NCI-H1694 (cell line): Measurements from ENCODE around the gene IGIP.
A peak's percentile ranks its signal among the peaks of the same experiment; 100 is the strongest.

Source experiments
- DNase-seq: peaks from one replicate; lab custom pipeline; 2025; lab: John Stamatoyannopoulos, UW

Gene IGIP

GRCh38 chr5:140125637-140126036, at the start of gene IGIP:
IGIP (plus strand) TSS chr5:140125937; CDS start chr5:140128477, 2,540 bp downstream.
- no peak for DNase-seq

DNA sequence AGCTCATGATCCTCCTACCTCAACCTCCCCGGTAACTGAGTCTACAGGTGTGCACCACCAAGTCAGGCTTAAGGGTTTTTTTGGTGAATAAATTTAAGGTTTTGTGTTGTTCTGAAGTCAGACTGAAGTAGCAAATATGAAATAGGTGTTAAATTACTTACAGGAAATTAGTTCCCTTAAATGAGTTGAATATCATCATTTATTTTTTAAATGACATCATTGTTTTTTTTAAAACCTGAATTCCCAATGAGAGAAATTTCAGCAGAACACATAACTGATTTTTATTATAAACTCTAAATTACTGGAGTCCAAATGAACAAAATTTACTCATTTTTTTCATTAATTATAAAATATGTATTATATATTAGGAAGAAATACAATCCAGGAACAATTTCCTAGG, 49.6 kb upstream of the IGIP start:
- no peak for DNase-seq

DNA sequence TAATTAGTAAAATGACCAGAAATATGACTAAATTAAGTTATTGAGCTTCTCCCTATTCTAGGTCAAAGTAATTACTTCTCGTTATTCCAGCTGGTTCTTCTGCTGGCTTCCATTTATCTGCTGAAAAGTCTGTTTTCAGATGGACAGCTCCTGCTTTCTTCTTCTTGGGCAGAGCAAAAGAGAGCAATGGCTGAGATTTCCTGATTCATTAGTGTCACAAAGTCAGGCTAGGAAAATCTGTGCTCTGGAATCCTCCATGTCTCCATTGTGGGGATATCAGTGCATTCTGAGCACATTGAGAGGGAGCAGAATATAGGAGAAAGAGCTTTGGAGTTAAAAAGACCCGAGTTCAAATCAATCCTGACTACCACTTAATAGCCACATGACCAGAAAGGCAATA, 48.9 kb upstream of the IGIP start:
- no peak for DNase-seq

DNA sequence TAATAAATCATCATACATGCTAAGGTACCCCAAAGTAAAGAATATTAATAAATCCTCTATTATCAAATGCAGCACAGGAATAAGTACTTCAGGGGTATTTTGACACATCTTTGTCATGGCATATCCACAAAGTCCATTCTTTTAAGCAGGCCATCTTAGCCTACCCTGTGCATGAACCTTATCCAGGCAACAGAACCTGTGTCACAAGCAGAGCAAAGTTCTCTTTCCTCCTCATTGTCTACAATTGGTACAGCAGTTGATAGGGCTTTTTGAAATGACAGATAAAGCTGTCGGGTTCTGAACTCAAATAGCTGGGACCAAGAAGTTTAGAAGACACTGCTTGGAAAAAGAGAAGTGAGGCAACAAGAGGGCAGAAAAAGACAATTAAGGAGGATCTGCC, 42.6 kb upstream of the IGIP start:
- no peak for DNase-seq

DNA sequence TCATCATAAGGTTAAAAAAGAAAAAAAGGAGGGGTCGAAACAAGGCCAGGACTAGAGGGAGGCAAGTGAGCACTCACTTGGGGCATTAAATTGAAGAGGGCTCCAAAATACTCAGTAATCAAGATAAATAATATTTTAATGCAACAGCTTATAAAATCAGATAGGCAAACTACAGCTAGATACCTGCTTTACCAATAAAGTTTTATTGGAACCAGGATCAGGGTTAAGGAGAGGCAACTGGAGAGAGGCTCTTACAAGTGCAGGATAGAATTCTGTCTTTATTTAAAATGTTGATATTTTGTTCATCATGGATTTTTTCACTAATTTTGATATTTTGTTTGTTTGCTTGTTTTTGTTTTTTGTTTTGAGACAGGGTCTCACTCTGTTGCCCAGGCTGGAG, 42.1 kb upstream of the IGIP start:
- DNase-seq: no peak

- DNase-seq: no peak
Observed at GRCh38 chr5:140084541-140084940, 41.2 kb upstream of the IGIP start.

- no peak for DNase-seq
Observed at GRCh38 chr5:140090251-140090650, 35.5 kb upstream of the IGIP start.

GRCh38 chr5:140093179-140093578, 32.6 kb upstream of the IGIP start:
- DNase-seq: no peak

DNA sequence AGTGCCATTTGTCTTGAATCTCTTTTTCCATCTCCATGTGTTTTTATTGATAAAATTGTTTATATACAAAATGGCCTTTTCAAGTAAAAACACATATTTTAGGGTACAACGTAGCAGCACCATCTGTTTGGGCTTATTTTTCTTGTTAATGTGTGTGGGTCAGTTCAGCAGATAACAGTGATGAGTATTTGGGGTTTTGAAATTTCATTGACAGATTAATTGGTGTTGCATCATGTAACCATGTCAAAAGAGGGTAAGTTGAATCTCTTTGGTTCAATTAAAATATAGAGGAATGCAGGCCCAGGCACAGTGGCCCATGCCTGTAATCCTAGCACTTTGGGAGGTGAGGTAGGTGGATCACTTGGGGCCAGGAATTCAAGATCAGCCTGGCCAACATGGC, 31.9 kb upstream of the IGIP start:
- no peak for DNase-seq

DNA sequence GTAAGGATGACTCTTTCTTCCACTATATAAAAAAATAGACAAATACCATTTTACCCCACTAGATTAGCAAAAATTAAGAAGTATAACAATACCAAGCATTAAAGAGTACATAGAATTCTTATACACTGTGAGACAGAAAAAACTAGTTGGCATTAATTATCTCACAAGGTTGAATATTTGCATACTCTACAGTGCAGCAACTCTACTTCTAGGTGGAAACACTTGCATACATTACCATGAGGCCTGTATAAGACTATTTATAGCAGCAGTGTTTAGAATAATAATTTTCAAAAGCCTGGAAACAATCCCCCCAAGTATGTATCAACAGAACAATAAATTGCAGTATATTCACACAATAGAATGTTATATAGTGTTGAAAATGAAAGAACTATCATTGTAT, 30.8 kb upstream of the IGIP start:
- DNase-seq: no peak

DNA sequence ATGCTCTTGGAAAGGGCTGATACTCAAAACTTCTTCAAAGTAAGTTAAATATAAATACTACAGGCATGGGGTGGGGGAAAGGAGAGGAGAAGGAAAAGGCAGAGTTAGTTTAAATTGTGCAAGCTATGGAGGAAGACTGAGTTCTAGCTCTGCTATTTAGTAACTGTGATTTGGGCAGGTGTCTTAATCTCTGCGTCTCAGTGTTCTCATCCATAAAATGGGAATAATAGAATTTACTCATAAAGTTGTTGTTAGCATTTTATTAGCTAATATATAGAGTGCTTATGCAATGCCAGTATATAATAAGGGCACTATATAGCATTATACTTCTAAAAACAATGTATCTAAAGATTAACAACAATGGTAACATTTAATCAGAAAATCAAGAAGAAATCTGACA, 24.6 kb upstream of the IGIP start:
- no peak for DNase-seq

DNA sequence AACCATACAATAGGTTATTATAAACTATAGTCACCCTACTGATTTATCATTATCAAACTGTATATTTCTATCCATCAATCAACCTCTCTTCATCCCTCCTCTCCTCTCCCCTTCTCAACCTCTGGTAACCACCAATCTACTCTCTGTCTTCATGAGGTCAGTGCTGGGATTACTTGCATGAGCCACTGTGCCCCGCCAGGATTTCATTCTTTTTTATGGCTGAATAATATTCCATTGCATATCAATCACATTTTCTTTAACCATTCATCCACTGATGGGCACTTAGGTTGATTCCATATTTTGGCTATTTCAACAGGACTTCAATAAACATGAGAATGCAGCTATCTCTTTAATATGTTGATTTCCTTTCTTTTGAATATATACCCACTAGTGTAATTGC, 22.6 kb upstream of the IGIP start:
- no peak for DNase-seq

- DNase-seq: no peak
Observed at GRCh38 chr5:140104100-140104499, 21.6 kb upstream of the IGIP start.

- no peak for DNase-seq
Observed at GRCh38 chr5:140106101-140106500, 19.6 kb upstream of the IGIP start.

- DNase-seq: no peak
Observed at GRCh38 chr5:140106805-140107311, 18.9 kb upstream of the IGIP start.

GRCh38 chr5:140107312-140108092, 18.2 kb upstream of the IGIP start:
- DNase-seq: peak; percentile 54

DNA sequence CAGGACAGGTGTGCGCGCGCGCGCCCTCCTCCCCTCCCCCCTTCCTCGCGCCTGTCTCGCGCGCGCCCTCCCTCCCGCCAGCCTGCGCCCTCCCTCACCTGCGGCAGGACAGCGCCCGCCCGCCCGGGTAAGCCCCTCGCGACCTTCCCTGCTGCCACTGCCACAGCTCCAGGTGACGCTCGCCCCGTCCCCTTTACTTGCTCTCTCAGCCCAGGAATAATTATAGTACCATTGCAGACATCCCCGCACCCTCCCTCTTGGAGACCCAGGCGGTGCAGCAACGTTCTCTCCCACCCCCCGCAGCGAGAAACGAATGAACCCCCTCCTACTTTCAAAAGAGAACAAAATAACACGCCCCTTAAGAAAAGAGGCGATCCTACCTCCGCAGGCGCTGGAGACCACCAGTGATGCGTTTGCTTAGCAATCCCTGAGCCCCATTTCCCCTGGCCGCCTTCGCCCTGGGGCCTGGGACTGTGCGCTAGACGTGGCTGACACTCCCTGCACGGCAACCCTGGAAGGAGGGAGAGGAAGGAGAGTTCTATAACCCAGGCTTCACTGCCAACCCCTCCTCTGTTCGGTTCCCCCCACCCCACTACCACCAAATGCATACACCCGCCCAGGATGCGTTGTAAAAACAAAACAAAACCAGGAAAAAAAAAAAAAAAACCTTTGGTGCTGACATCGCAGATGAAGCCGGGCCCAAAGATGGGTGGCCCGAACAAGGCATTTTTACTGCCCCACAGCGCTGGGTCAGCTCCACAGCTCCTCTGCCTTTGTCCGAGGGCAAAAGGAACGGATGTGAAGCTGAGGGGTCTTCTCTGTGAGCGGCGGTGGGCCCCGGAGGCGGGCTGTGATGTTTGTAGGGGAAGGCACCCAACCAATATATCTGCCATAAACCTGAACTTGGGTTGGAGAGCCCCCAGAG, 17.4 kb upstream of the IGIP start:
- DNase-seq: no peak

- no peak for DNase-seq
Observed at GRCh38 chr5:140109018-140109758, 16.5 kb upstream of the IGIP start.

DNA sequence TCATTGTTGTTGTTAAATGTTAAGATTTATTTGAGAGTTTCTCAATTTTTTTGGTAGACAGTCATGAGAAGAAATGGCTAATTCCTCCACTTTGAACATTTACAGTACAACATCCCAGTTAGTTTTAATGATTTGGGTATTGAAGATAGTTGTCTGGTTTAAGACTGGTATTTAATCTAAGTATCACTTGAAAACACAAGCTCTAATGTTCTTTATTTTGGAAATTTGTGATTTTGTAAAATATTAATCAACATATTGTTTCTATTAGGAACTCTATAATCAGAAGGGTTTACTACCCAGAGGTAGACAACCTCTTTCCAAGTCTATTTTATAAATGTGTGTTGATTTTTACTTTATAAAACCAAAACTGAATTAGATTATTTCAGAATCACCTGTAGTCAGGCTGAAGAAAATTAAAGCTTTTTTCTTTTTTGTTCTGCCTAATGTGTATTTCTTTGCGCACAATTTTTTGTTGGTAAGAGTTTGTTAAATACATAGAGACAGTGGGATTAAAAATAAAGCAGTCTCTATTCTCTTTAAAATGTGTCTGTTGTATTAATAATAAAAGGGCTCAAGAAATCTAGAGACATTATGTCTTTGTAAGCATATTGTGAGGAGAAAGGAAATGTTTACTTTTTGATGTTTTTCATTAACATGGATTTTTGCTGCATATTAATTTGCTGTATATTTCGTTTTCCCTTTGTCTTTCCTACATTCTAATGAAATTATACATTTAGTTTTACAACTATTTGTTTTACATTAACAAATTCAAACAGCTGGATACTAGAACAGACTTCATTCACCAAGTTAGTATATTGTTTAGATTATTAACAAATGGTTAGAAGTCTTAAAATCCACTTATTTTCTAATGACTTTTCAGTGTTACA, 15.7 kb upstream of the IGIP start:
- DNase-seq: no peak

DNA sequence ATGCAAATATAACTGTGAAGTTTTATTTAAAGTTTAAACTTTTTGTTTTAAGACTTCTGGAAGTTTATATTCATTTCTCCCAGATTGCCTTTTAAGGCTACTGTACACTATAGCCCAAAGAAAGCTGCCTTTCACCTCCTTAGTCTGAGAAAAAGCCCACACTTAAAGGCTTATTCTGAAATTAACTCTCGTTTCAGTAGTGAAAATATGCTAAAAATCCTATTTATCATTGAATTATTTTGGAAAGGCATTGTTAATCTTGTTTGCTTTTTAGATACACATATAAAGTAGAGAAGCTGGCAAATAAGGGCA, 15.1 kb upstream of the IGIP start:
- DNase-seq: no peak
